Neural progenitor cell (in vitro differentiated cells): Measurements from ENCODE around the gene PTGR3.

ENCODE experiments used
- EZH2 ChIP-seq: fragments of 200-600 bp; sonication (generic); IDR thresholded peaks from 2 replicates; pipeline ENCODE4 v1.6.1; 2017; ENCODE audit warnings: antibody characterized with exemption, mild to moderate bottlenecking, moderate library complexity
- EZH2phosphoT487 ChIP-seq: fragments of 200-600 bp; sonication (generic); IDR thresholded peaks from 2 replicates; pipeline ENCODE4 v1.6.1; 2017; ENCODE audit warnings: antibody characterized with exemption
- TF ChIP-seq, protein P1 (sequence below): fragments of 200-600 bp; sonication (generic); IDR thresholded peaks from 2 replicates; pipeline ENCODE4 v1.5.1; 2017; ENCODE audit warnings: antibody characterized with exemption, mild to moderate bottlenecking

DNA sequence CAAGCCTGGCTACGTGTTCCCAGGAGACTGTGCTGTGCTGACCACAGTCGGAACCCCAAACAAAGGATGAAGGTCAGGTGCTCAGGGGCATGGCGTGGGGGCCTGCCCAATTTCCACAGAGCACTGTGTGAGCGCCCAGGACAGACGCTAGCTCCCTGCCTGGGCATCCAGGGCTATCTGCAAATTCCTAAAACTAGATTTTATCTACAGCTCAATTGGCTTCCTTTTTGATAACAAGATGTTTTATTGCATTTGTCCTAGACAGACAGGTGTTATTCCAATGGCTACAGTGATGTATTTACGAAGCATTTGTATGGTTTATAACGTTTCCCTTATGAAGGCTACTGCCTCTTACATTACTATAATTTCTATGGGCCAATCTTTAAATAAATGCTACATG lies 16.0 kb downstream of the PTGR3 start:
- TF ChIP-seq, protein P1, sequence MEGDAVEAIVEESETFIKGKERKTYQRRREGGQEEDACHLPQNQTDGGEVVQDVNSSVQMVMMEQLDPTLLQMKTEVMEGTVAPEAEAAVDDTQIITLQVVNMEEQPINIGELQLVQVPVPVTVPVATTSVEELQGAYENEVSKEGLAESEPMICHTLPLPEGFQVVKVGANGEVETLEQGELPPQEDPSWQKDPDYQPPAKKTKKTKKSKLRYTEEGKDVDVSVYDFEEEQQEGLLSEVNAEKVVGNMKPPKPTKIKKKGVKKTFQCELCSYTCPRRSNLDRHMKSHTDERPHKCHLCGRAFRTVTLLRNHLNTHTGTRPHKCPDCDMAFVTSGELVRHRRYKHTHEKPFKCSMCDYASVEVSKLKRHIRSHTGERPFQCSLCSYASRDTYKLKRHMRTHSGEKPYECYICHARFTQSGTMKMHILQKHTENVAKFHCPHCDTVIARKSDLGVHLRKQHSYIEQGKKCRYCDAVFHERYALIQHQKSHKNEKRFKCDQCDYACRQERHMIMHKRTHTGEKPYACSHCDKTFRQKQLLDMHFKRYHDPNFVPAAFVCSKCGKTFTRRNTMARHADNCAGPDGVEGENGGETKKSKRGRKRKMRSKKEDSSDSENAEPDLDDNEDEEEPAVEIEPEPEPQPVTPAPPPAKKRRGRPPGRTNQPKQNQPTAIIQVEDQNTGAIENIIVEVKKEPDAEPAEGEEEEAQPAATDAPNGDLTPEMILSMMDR = no peak
- no peak for TF ChIP-seq EZH2
- no peak for TF ChIP-seq EZH2phosphoT487
